RWPE2 (cell line): ENCODE results near the gene HDAC9.

Experiments used
- ATAC-seq: fragments of 200-7000 bp; cut with Tn5 transposase; 3 replicates; pipeline ENCODE4 v1.9.1; 2021; ENCODE audit warnings: low read depth
- DNase-seq: peaks from one replicate; pipeline ENCODE4 v3.0.0-alpha.2; 2020; ENCODE audit warnings: low spot score
- H3K27ac ChIP-seq: fragments of 450-650 bp; 2 replicates; pipeline ENCODE4 v1.5.1; 2017; ENCODE audit warnings: mild to moderate bottlenecking; ENCODE audit not compliant: poor library complexity, severe bottlenecking
- H3K27me3 ChIP-seq: fragments of 250-450 bp; sonication (Bioruptor Pico); 2 replicates; pipeline ENCODE4 v1.5.1; 2021; ENCODE audit warnings: mild to moderate bottlenecking, moderate library complexity; ENCODE audit not compliant: insufficient read depth, poor library complexity, severe bottlenecking
- H3K36me3 ChIP-seq: fragments of 250-450 bp; sonication (Bioruptor Pico); 2 replicates; pipeline ENCODE4 v1.5.1; 2020; ENCODE audit warnings: low read depth, mild to moderate bottlenecking, moderate library complexity
- H3K4me1 ChIP-seq: fragments of 250-450 bp; sonication (Bioruptor Pico); 2 replicates; pipeline ENCODE4 v1.5.1; 2021; ENCODE audit warnings: mild to moderate bottlenecking, moderate library complexity; ENCODE audit not compliant: insufficient read depth, poor library complexity, severe bottlenecking
- H3K4me3 ChIP-seq: fragments of 250-450 bp; sonication (Bioruptor Pico); 2 replicates; pipeline ENCODE4 v1.5.1; 2021; ENCODE audit warnings: mild to moderate bottlenecking, moderate library complexity; ENCODE audit not compliant: severe bottlenecking
- H3K9me3 ChIP-seq: fragments of 250-450 bp; sonication (Bioruptor Pico); 2 replicates; pipeline ENCODE4 v1.5.1; 2021; ENCODE audit warnings: mild to moderate bottlenecking, moderate library complexity; ENCODE audit not compliant: severe bottlenecking
- CTCF ChIP-seq: fragments of 450-650 bp; IDR thresholded peaks from one replicate; pipeline ENCODE4 v1.5.1; 2017; ENCODE audit warnings: mild to moderate bottlenecking, moderate library complexity; ENCODE audit not compliant: poor library complexity, severe bottlenecking

HDAC9 gene

GRCh38 chr7:18467011-18467410, 28.5 kb upstream of the HDAC9 start:
- no peak for ATAC-seq
- peaks cover 3% of the 10 kb centered on the region for H3K9me3 ChIP-seq
- H3K4me1 ChIP-seq: no peaks in the 10 kb centered on the region
- TF ChIP-seq CTCF: no peak
- H3K4me3 ChIP-seq: no peak overlapping the region
- DNase-seq: no peak
- no peaks in the 10 kb centered on the region for H3K27me3 ChIP-seq
- no peak overlapping the region for H3K27ac ChIP-seq
- H3K36me3 ChIP-seq: no peaks in the 10 kb centered on the region

- peaks cover 3% of the 10 kb centered on the region for H3K9me3 ChIP-seq
- H3K36me3 ChIP-seq: no peaks in the 10 kb centered on the region
- no peak for DNase-seq
- TF ChIP-seq CTCF: no peak
- H3K4me1 ChIP-seq: no peaks in the 10 kb centered on the region
- no peaks in the 10 kb centered on the region for H3K27me3 ChIP-seq
- H3K4me3 ChIP-seq: no peak overlapping the region
- no peak for ATAC-seq
- H3K27ac ChIP-seq: no peak overlapping the region
These were observed 26.8 kb upstream of the HDAC9 start for GRCh38 chr7:18468795-18469194.

GRCh38 chr7:18469316-18469715, 26.2 kb upstream of the HDAC9 start:
- TF ChIP-seq CTCF: no peak
- Histone ChIP-seq H3K9me3 (peaks cover 3% of the 10 kb centered on the region), H3K27ac (no peak overlapping the region), H3K27me3 (no peaks in the 10 kb centered on the region), H3K4me1 (no peaks in the 10 kb centered on the region), H3K4me3 (no peak overlapping the region), H3K36me3 (no peaks in the 10 kb centered on the region)
- ATAC-seq (no peak), DNase-seq (no peak)

GRCh38 chr7:18471476-18472160, 23.9 kb upstream of the HDAC9 start:
- no peaks in the 10 kb centered on the region for H3K9me3 ChIP-seq
- ATAC-seq (no peak), DNase-seq (no peak)
- H3K27me3 ChIP-seq: no peaks in the 10 kb centered on the region
- H3K36me3 ChIP-seq: no peaks in the 10 kb centered on the region
- H3K4me3 ChIP-seq: no peak overlapping the region
- H3K27ac ChIP-seq: no peak overlapping the region
- TF ChIP-seq CTCF: no peak
- no peaks in the 10 kb centered on the region for H3K4me1 ChIP-seq

GRCh38 chr7:18472161-18472483, 23.4 kb upstream of the HDAC9 start:
- ATAC-seq (no peak), DNase-seq (no peak)
- Histone ChIP-seq H3K27me3 (no peaks in the 10 kb centered on the region), H3K27ac (no peak overlapping the region), H3K4me1 (no peaks in the 10 kb centered on the region), H3K36me3 (no peaks in the 10 kb centered on the region), H3K4me3 (no peak overlapping the region), H3K9me3 (no peaks in the 10 kb centered on the region)
- no peak for TF ChIP-seq CTCF
